Measurements from ENCODE around the gene PRPH.

Gene PRPH

GRCh38 chr12:49346659-49347310 is 51.8 kb downstream of the PRPH start, which contains the start of gene DNAJC22:
Gene DNAJC22, plus strand, starts transcription at chr12:49346888. Its CDS starts 1,985 bp downstream, at chr12:49348873.
- no peak for DNase-seq (ENCODE audit: low read depth)

- DNase-seq (ENCODE audit: low read depth): peak; percentile 74
These were observed 52.6 kb downstream of the PRPH start for GRCh38 chr12:49347311-49348193.

Measured in activated gamma-delta T cell treated with anti-CD3 and anti-CD28 coated beads, Interleukin-2, amount 50 U/mL, for 16 hours (primary cell).